ENCODE data around the gene ANO5. TPM values are rescaled to one million over a fixed set of nuclear protein-coding genes. Genes with fewer than 3 reads are reported as not detected.

The ANO5 gene
- total and polyA plus RNA-seq, 2 of the 8 experiments (the other 6 are each of a cell fraction or from before 2014, with no cell fraction given) = 2.6 to 5.0 TPM

- Histone ChIP-seq H3K27me3 (replicated peaks in 1 of 4; ENCODE audit: control insufficient read depth in 3 of 4, extremely low read depth in 1 of 4, insufficient read depth in 3 of 4, low read length in 3 of 4) (no peaks in the 10 kb centered on the region), H2BK5ac (ENCODE audit: low read depth, low read length) (no peak overlapping the region), H2AK5ac (ENCODE audit: low read depth, low read length) (no peak overlapping the region), H3K36me3 (ENCODE audit: control insufficient read depth in 2 of 4, insufficient read depth in 4 of 4, low read length in 3 of 4) (no peaks in the 10 kb centered on the region), H3K79me1 (ENCODE audit: low read depth, low read length) (no peaks in the 10 kb centered on the region), H3K4me1 (replicated peaks in 1 of 4; ENCODE audit: control insufficient read depth in 3 of 4, insufficient read depth in 4 of 4, low read length in 3 of 4) (no peaks in the 10 kb centered on the region), H3K14ac (ENCODE audit: insufficient read length) (no peak overlapping the region), H2BK120ac (replicated peaks; ENCODE audit: low read depth, low read length) (no peak overlapping the region), H4K8ac (ENCODE audit: extremely low read depth, insufficient read depth, low read length) (no peak overlapping the region), H3K9ac (replicated peaks in 1 of 4; ENCODE audit: extremely low read depth in 1 of 4, low read depth in 3 of 4, low read length in 3 of 4) (no peak overlapping the region), H3K23ac (ENCODE audit: insufficient read length) (no peak overlapping the region), H2BK15ac (ENCODE audit: low read length) (no peak overlapping the region), H2AFZ (ENCODE audit: low read length) (no peak overlapping the region), H2BK12ac (ENCODE audit: low read depth, low read length) (no peak overlapping the region), H3K4me2 (ENCODE audit: insufficient read depth in 1 of 2, low read depth in 2 of 2, low read length in 2 of 2) (no peak overlapping the region), H4K20me1 (replicated peaks in 1 of 2; ENCODE audit: control insufficient read depth in 1 of 2, insufficient read depth in 2 of 2, low read length in 2 of 2) (no peaks in the 10 kb centered on the region), H3K27ac (ENCODE audit: low read depth, low read length) (no peak overlapping the region), H3K9me3 (ENCODE audit: insufficient read depth in 2 of 2, low read depth in 1 of 2, low read length in 1 of 2) (no peaks in the 10 kb centered on the region), H3K18ac (ENCODE audit: extremely low read depth, low read length) (no peak overlapping the region), H3K79me2 (ENCODE audit: control insufficient read depth in 1 of 2, insufficient read depth in 2 of 2, low read length in 2 of 2) (no peaks in the 10 kb centered on the region), H4K91ac (replicated peaks; ENCODE audit: insufficient read length, low read length) (no peak overlapping the region), H3K23me2 (ENCODE audit: low read depth, low read length) (no peaks in the 10 kb centered on the region), H2BK20ac (ENCODE audit: low read length) (no peak overlapping the region), H3K4me3 (ENCODE audit: extremely low read depth in 1 of 4, insufficient read depth in 2 of 4, low read depth in 3 of 4, low read length in 4 of 4) (no peak overlapping the region), H3K56ac (replicated peaks; ENCODE audit: insufficient read length, low read depth, low read length) (no peak overlapping the region), H4K5ac (ENCODE audit: insufficient read length, low read depth, low read length) (no peak overlapping the region), H3K4ac (replicated peaks; ENCODE audit: insufficient read length, low read depth, low read length) (no peak overlapping the region)
- FAIRE-seq (no peak), DNase-seq (ENCODE audit: low read depth in 1 of 2, low spot score in 2 of 2) (no peak)
- 95% methylated on average over 3 of the region's 3 CpGs; no CpG with 5 or more reads in 1 of the 2 experiments for WGBS, 2 experiments (ENCODE audit: extremely low coverage in 1 of 2, insufficient coverage in 1 of 2, insufficient read length in 1 of 2, insufficient replicate concordance in 2 of 2, low coverage in 1 of 2, low lambda C conversion rate in 2 of 2, missing lambda C conversion rate in 1 of 2)
- ChIA-PET POLR2A (ENCODE audit: partially characterized antibody) (no interaction called here), CTCF (ENCODE audit: partially characterized antibody) (interaction anchor here (1.4 kb wide), 1 partner anchor 13 kb away, joined by 3 read pairs; no protein-coding TSS in a partner anchor)
- no peak for TF ChIP-seq KDM5A (IDR thresholded peaks at IDR 0.05; ENCODE audit: low read length)
- no peak for TF ChIP-seq HDAC2 (IDR thresholded peaks at IDR 0.05; ENCODE audit: borderline replicate concordance in 1 of 2, low read depth in 2 of 2, low read length in 2 of 2)
- TF ChIP-seq ATF2 (IDR thresholded peaks at IDR 0.05; ENCODE audit: low read length) = no peak
- TF ChIP-seq RAD21 (IDR thresholded peaks at IDR 0.05 in 1 of 2, conservative IDR thresholded peaks at IDR 0.05 in 1 of 2; ENCODE audit: low read depth in 2 of 2, low read length in 2 of 2) = no peak
- no peak for TF ChIP-seq SP2 (IDR thresholded peaks at IDR 0.05; ENCODE audit: low read length)
These were observed 26.9 kb upstream of the ANO5 start for GRCh38 chr11:22165759-22166513.

Measured in H1 (cell line).